Stimulated activated CD4-positive, alpha-beta T cell treated with anti-CD3 and anti-CD28 coated beads, Interleukin-12 subunit alpha, Interleukin-12 subunit beta, amount 100 ng/mL, for 24 hours (primary cell): ENCODE measurements around the gene CAPN15.

Source experiments
- DNase-seq, 2 experiments: peaks; one replicate each; pipeline ENCODE4 v3.0.0-alpha.2; 2020; ENCODE audit warnings: low read depth in 2 of 2

The CAPN15 gene

DNA sequence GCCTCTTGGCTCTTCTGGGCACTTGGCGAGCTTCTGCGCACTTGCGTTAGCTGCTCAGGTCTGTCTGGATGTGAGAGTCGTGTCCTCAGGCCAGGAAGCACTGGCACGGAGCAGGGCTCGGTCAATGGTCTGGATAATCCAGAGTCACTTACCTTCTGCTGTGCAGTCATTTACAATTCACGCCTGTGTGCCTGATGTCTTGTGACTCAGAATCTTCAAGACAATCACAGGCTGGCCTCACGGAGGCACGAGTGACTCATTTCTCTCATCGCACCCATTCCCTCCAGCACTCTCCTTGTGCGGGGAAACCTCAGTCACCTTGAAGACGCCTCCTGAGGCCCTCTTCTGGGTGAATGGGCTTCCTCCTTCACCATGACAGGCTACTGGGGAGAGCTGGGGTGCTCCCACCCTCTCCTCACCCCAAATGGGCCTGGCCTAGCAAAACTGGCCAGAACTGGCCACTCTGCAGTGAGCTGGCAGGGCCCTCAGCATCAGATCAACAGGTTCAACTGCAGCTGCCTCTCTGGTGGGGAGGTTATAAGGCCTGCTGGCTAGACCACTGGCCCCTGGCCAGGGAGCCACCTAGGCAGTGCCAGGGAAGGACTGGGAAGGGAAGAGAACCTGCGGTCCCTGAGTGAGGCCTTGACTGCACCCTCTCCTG lies 1.9 kb upstream of the CAPN15 start:
- DNase-seq: peak; percentile 69 to 72

DNA sequence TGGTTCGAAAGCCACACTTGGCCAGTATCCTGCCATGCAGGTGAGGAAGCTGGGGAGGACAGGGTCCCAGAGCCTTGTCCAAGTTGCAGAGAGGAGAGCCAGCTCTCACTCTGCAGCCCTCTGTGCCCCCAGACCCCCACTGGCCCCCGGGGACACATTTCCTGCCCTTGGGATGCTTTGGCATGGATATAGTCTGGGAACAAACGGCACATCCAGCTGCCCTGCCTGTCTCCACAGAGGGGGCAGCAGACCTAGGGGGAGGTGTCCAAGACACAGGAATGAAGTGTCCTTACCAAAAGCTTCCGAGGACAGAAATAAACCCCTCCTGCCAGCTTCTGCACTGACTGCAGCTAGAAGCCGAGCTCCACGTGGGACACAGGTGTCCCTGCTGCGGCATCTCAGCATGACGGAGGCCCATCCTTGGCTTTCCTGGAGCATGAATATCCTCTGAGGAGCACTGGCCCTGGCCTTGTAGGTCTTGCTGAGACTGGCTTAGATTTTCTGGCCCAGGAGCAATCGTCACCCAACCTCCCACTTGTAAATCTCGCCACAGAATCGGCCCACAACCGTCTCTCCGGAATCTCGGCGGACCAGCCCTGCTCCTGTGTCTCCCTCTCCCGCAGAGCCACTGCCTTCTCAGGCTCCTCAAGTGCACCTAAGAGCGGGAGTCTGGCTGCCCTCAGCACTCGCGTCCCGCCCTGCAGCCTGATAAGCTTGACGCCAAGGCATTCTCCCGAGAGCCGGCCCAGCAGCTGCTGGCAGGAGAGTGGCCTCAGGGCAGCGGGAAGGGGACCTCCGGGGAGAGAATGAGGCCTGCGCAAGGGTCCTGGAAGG lies 1.1 kb upstream of the CAPN15 start:
- DNase-seq: peak in 1 of 2 experiments; percentile 17

DNA sequence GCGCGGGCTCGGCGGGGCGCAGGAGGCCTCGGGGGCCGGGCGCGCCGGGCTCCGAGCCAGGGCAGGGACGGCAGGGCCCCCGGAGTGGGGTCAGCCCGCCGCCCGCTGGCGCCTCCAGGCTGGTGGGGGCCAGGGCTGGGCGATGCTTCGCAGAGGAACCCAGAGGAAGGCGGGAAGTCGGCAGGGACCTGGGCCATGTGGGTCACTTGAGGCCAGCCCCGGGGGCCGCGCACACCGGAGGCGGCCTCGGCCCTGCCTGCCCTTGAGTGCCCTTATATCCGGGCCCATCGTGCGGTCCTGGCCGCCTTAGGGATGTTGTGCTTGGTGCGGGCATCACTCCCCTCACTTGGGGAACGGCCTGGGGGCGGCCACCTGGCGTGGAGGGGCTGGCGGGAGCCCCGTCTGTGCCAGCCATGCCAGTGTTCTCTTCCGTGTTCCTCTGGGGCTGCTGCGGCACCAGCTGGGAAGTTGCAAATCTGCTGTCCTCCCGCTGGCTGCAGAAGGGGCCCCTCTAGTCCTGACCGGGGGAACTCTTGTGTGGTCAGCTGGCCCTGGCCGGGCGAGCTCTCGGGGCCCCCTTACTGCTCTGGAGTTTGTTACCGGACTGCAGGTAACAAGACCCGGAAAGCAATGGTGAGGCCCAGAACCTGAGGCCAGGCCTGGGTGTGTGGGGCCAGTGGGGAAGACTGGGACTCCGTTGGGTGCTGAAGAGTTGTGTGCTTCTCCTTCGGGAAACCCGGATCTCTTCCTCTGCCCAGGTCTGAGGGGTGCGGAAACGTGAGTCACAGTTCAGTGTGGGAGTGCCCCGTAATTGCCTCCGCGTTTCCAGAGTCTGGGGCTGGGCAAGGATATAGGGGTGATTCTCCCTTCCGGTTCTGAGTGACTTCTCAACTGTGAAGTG lies 849 bp downstream of the CAPN15 start:
- DNase-seq: peak in 1 of 2 experiments; percentile 55

DNA sequence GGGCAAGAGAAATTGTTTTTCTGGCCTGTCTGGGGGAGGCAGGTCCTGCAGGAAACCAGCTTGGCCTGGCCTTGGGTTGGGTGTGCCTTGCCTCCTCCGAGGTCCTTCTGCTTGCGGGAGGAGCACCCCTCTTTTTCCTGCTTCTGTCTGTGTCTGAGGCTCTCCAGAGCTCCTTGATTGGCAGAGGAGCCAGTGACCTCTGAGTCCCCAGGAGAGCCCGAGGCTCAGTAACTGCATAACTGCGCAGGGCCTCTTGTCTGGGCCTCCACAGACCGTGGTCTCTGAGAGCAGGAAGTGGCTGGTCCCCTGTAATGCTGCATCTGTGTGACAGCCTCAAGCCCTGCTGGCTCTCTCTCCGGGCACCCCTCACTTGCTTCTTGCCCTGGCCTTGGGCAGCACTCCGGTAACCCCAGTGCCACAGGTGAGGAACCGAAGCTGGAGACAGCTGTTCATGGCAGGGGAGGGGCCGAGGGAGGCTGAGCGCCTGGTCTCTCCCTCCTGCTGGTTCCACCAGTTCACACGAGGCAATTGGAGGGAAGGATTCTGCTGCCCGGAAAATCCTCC lies 1.6 kb downstream of the CAPN15 start:
- DNase-seq: no peak

DNA sequence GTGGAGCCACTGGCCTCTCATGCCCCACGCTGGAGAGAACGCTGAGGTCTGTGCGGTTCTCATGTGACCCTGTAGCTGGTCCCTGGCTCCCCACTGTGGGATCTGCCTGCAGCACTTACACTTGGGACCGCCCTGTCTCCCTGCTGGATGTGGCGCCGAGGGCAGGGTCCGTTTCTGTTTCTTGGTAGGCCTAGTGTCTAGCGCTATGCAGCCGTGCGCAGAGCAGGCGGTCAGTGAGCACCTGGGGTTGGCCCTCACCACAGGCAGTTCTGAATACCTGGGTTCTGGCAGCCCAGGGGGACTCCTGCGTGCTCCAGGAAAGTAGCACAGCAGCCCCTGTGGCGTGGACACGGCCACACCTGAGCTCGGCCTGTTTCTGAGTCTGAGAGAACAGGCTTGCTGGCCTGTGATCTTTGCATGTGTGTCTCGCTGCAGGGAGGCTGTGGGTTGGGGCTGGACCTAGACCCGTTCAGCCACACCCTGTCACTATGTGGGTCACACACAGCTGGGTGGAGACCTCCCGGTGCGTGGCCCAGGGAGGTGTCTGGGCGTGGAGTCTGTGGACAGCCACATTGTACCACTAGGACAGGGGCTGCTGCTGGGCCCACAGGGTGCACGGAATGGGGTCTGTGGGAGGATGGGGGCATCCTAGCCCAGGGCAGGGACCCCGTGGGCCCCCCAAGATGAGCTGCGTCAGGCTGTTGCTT lies 2.8 kb downstream of the CAPN15 start:
- no peak for DNase-seq

DNA sequence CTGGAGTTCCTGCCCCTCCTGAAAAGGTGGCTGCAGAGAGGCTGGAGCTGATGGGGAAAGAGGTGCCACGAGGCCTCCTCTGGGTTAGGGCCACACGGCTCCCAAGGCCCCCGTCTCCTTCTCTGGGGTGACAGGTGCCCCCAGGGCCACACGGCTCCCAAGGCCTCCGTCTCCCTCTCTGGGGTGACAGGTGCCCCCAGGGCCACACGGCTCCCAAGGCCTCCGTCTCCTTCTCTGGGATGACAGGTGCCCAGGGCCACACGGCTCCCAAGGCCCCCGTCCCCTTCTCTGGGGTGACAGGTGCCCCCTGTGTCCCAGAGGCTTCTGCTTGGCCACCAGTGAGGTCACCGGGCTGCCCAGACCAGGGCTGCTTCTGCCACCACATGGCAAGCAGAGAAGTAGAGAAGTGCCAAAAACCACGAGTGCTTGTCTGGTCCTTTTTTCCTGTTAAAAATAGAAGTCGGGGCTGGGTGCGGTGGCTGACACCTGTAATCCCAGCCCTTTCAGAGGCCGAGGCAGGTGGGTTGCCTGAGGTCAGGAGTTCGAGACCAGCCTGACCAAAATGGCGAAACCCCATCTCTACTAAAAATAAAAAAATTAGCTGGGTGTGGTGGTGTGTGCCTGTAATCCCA lies 4.1 kb downstream of the CAPN15 start:
- no peak for DNase-seq

DNA sequence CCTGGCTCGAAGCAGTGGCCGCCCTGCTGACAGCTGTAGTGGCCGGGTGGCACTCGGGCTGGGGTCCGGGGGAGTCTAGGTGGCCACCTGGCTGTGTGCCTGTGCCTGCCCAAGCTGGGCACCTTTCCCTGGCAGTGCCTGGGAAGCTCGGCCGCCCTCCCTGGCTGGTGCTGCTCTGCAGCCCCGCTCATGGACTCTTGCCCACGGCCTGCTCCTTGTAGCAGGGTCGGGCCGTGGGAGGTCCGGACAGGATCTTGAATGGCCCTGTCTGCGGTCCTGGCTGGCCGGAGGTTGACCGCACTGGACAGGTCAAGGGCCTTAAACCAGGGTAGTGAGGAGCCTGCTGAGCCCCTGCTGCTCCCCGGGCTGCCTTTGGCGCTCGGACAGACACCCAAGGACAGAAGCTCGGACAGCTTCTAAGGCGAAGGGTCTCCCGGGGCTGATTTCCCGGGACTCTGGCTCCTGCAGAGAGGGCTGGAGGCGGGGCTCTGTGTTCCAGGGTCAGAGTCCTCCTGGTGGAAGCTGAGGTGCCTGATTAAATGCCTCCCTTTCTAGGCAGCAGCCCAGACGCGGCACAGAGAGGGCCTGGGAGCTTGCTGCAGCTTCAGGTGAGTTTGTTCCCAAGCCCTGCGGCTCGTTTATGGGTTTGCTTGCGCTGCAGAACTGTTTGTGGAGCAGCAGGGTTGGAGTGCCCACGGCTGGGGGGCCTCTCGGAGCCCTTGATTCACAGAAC lies 6.0 kb downstream of the CAPN15 start:
- no peak for DNase-seq

DNA sequence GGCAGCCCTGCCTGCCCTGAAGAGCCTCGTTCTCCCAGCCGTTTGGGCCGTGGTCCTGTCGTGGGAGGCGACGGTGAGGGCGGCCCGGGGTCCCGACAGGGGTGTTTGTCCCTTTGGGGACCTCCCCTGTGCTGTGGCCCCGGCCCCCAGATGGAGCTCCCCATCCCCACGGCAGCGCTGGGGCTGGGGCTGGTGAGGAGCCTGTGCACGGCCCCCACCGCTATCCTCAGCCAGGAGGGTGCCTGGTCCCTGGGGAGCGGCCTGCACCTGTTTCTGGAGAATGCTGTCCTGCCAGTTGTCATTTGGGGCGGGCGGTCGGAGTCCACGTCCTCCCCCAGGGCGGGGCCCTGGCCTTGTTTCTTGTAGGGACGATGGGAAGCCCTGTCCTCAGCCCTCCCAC lies 6.6 kb downstream of the CAPN15 start:
- DNase-seq: no peak

DNA sequence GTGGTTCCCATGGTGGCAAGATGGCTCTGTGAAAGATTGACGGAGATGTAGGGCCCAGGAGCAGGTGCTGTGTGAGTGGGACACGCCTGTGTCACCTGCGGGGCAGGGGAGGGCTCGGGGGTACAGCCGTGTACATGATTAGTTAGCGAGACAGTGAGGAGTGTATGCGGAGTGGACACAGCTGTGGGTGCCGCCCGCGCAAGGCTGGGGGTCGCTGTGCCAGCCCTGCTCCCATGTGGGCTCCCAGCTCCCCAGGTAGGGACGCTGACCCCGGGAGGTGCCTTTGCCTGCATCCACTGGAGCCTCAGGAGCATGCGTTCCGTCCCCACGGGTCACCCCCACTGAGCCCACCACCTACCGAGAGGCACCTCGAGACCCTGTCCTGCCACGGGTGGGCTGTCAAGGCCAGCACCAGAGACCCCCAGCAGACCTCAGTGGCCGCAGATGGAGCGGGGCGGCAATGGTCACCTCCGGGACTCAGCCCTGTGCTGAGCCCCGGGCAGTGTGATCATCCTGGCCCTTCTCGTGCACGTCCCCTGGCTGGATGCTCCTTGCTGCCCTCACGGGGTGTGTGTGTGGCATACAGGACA lies 7.4 kb downstream of the CAPN15 start:
- no peak for DNase-seq

DNA sequence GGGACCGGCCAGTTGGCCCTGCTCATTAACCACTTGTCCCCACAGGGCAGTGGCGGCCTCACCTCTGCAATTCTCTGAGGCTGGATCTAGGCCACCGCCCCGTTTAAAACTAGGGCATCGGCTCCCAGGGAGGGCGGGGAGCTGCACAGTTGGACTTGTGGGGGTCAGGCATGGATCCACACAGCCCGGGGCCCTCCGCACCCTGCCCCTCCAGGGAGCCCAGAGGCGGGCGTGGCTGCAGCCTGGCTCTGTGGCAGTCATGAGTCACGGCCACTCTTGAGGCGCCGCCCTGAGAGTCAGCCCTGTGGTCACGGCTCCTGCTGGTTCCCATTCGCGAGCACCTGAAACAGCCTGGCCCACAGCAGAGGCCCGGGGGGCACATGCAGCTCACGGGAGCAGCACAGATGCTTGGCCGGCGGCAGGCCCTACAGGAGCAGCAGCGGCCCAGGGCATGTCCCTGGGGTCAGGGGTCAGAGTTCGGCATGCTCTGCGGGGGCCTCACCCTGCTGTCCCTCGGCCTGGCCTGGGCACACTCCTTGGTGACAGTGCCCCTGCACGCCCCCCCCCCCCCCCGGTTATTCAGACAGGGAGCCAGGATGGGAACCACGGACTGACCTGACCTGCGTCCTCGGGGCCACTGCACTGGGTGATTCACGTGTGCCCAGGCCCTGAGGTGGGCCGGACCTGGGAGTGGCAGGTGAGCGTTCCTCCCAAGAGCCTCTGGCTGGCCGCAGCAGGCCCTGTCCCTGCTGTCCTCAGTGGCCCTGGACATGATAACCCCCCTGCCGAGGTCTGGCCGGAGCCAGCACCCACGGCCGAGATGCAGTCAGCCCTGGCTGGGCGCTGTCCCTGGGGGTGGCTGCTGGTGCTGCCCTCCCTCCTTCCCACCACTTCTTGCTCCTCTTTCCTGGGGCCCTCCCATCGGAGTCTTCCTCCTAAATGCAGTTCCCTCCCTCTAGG lies 8.2 kb downstream of the CAPN15 start:
- DNase-seq: no peak

DNA sequence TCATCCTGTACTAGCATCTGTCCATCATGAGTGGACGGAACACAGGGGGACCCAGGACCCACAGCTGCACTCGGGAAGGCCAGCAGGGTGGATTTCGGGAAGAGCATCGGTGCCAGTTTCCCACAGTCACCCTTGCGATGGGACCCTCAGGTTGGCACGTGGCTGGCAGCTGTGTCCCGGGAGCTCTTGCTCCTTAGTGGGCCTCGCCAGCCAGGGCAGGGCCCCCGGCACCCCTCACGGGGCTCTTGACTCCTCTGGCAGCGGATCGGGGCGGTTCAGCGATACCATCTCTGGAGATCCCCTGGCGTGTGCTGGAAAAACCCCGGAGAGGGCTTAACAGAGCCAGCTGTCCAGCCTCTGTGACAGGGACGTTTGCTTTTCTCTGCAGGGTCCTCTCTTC lies 9.2 kb downstream of the CAPN15 start:
- DNase-seq: no peak

DNA sequence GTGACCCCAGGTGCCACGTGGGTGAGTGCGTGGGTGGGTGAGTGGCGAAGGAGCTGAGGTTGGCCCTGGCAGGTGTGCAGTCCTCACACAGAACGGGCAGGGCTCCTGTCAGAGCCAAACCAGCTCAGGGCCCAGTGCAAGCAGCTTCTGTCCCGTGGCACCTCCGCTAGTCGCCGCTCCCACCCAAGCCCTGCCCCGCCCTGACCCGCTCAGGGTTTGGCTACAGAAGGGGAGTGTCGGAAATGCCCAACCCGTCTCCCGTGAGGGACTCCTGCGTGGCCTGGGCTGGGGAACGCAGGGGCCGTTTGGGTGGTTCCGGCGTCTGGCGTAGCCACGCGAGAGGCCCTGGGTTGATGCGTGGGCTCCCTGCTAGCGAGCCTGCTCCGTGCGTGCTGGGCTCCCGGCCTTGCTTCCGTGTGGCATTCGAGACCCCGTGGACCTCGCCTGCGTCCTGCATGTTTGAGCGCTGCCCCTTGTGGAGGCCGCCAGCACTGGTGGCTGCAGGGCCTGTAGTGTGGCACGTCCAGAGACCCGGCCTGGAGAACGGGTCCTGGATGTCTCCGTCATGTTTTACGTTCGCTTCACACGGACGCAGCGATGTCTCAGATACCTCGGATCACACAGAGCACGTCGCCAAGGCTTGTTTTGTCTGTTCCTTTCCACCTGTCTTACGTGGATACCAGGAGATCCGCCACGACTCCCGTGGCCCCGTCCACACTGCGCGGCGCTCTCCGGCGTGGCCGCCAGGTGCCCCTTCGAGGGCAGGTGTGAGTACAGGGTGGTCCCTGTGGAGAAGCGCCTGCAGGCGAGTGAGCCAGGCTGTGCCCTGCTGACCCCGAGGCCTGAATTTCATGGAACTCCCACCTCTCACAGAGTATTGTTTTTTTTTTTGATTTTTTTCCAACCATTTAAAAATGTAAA lies 10.2 kb downstream of the CAPN15 start:
- no peak for DNase-seq

DNA sequence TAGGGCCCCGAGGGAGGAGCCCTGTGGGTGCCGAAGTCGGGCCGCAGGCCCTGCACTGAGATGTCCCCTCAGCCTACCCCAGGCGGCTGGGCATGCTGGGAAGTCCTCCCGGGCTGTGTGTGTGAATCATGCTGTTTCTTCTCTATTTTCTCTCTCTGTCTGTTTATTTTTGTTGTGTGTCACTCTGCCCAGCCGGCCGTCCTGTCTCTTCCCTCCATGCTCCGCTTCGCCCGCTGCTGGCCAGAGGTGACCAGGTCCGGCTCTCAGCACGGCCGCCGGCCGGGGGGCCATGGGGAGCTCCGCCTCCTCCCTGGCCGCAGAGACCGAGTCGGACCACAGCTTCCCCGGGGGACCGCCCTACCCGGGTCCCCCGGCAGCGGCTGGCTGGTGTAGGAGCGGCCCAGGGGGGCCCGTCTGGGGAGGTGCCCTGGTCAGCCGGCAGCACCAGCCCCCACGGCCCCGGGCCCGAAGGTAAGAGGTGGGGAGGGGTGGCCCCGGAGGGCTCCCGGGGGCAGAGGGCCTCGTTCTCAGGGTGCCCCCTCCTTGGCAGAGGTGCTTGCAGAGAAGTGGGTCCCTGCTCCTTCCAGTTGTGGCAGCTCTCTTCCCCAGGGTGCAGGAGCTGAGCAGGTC lies 12.5 kb downstream of the CAPN15 start:
- no peak for DNase-seq

DNA sequence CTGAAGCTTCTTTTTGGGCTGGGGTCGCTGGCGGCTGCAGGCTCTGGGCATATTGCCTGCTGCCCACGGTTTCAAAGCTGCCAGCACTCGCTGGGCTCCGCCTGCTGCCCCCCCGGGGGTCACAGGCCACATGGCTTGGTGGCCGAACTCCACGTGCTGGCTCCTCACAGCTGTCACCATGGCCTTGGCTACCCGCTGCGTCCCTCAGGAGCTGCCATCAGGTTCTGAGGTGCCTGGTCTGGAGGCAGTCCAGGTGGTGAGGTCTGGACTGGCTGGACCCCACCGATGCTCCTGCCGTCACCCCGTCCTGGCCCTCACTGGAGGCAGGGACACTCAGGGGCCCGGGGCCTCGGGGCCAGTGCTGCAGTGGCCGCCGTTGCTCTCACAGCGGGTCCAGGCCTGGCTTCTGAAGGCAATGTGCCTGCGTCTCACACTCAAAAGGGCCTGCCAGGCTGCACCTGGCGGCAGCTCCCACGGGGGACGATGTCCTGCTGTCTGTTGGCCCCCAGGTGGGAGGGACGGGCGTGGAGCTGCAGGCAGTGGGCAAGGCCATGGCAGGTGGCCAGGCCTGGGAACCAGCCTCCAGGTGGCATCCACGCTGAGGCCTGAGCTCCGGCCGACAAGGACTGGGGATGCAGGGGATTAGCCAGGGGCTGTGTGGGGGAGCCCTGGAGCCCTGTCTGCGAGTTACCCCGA lies 13.3 kb downstream of the CAPN15 start:
- DNase-seq: no peak

DNA sequence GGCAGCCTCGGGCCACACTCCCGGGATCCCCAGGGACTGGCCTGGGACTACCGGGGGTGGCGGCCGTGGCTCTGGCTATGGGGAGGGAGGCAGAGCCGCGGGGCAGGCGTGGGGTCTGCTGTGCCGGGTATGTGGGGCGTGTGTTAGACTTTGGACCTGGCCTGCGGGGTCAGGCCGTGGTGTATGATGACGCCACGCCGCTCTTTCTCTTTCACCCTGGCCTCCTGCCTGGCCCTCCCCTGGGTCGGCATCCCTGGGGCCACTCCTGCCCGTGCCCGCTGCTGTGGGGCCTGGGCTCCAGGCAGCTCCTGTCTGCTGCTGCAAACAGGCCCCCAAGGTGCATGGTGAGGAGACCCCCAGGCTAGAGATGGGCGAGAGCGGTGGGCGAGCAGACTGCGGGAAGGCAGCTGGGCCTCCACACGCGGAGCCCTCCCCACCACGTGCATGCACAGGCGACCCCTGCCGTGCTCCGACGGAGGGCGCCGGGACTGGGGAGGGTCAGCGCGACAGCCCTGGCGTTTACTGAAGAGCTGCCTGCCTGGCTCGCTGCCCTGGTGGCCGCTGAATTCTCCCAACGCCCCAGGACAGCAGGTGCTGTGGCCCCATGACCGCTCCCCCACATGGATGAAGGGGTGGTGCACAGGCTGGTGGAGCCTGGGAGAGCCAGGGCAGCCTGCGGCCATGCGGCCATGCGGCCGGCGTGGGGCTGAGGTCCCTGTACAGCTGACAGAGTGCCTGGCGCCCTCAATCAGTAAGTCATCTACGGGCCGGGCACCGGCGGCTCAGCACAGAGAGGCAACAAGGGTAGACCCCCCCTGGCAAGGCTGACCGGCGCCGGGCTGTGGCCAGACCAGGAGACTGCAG lies 16.0 kb downstream of the CAPN15 start:
- DNase-seq: no peak
